ENCODE results near the gene TENM4.

TENM4 gene

GRCh38 chr11:79113054-79113690 lies 327.7 kb downstream of the TENM4 start:
- Histone ChIP-seq H3K9me3 (ENCODE audit: control insufficient read depth, insufficient read depth, low read length) (no peaks in the 10 kb centered on the region), H3K27me3 (ENCODE audit: control insufficient read depth, low read length) (no peaks in the 10 kb centered on the region), H3F3A (ENCODE audit: control insufficient read depth, insufficient read depth) (no peaks in the 10 kb centered on the region), H3K9me2 (replicated peaks; ENCODE audit: control insufficient read depth, low read length) (no peaks in the 10 kb centered on the region), H3K79me2 (ENCODE audit: control insufficient read depth, low read length) (no peaks in the 10 kb centered on the region), H3K27ac (ENCODE audit: low read depth, low read length) (no peak overlapping the region), H3K4me2 (ENCODE audit: low read length) (no peak overlapping the region), H3K4me1 (ENCODE audit: control insufficient read depth, low read length) (no peaks in the 10 kb centered on the region), H4K20me1 (ENCODE audit: control insufficient read depth, insufficient read depth, low read depth, low read length) (no peaks in the 10 kb centered on the region), H3K4me3 (ENCODE audit: low read length) (no peak overlapping the region), H3K36me3 (ENCODE audit: control insufficient read depth, low read length) (no peaks in the 10 kb centered on the region)
- TF ChIP-seq EZH2phosphoT487 (IDR thresholded peaks at IDR 0.05; ENCODE audit: borderline replicate concordance, low read length) (no peak), CTCF (IDR thresholded peaks at IDR 0.05; ENCODE audit: low read depth, low read length, poor library complexity, severe bottlenecking) (no peak)

DNA sequence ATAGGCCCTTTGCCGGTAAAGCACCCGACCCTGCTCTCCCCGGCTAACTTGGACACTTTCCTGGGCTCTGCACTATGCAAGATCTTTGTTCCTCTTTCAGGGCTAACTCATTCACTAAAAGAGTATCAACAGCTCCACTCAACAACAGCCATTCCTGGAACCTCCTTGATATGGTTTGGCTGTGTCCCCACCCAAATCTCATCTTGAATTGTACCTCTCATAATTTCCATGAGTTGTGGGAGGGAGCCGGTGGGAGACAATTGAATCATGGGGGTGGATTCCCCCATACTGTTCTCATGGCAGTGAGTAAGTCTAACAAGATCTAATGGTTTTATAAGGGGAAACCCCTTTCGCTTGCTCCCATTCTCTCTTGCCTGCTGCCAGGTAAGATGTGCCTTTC lies 330.0 kb downstream of the TENM4 start:
- no peak overlapping the region for H3K4me3 ChIP-seq (ENCODE audit: low read length)
- H3K4me1 ChIP-seq (ENCODE audit: control insufficient read depth, low read length), result no peaks in the 10 kb centered on the region
- H3K27me3 ChIP-seq (ENCODE audit: control insufficient read depth, low read length), result no peaks in the 10 kb centered on the region
- no peaks in the 10 kb centered on the region for H4K20me1 ChIP-seq (ENCODE audit: control insufficient read depth, insufficient read depth, low read depth, low read length)
- H3K27ac ChIP-seq (ENCODE audit: low read depth, low read length), result no peak overlapping the region
- H3K36me3 ChIP-seq (ENCODE audit: control insufficient read depth, low read length), result no peaks in the 10 kb centered on the region
- no peak for TF ChIP-seq EZH2phosphoT487 (IDR thresholded peaks at IDR 0.05; ENCODE audit: borderline replicate concordance, low read length)
- TF ChIP-seq CTCF (IDR thresholded peaks at IDR 0.05; ENCODE audit: low read depth, low read length, poor library complexity, severe bottlenecking), result no peak
- no peaks in the 10 kb centered on the region for H3F3A ChIP-seq (ENCODE audit: control insufficient read depth, insufficient read depth)
- H3K4me2 ChIP-seq (ENCODE audit: low read length), result no peak overlapping the region
- H3K9me2 ChIP-seq (replicated peaks; ENCODE audit: control insufficient read depth, low read length), result no peaks in the 10 kb centered on the region
- no peaks in the 10 kb centered on the region for H3K9me3 ChIP-seq (ENCODE audit: control insufficient read depth, insufficient read depth, low read length)
- no peaks in the 10 kb centered on the region for H3K79me2 ChIP-seq (ENCODE audit: control insufficient read depth, low read length)

- H3K9me2 ChIP-seq (replicated peaks; ENCODE audit: control insufficient read depth, low read length), result no peaks in the 10 kb centered on the region
- no peaks in the 10 kb centered on the region for H3K27me3 ChIP-seq (ENCODE audit: control insufficient read depth, low read length)
- no peaks in the 10 kb centered on the region for H3K4me1 ChIP-seq (ENCODE audit: control insufficient read depth, low read length)
- H3K4me3 ChIP-seq (ENCODE audit: low read length), result no peak overlapping the region
- no peak for TF ChIP-seq EZH2phosphoT487 (IDR thresholded peaks at IDR 0.05; ENCODE audit: borderline replicate concordance, low read length)
- TF ChIP-seq CTCF (IDR thresholded peaks at IDR 0.05; ENCODE audit: low read depth, low read length, poor library complexity, severe bottlenecking), result no peak
- no peak overlapping the region for H3K27ac ChIP-seq (ENCODE audit: low read depth, low read length)
- H4K20me1 ChIP-seq (ENCODE audit: control insufficient read depth, insufficient read depth, low read depth, low read length), result no peaks in the 10 kb centered on the region
- H3K36me3 ChIP-seq (ENCODE audit: control insufficient read depth, low read length), result no peaks in the 10 kb centered on the region
- no peak overlapping the region for H3K4me2 ChIP-seq (ENCODE audit: low read length)
- no peaks in the 10 kb centered on the region for H3F3A ChIP-seq (ENCODE audit: control insufficient read depth, insufficient read depth)
- no peaks in the 10 kb centered on the region for H3K9me3 ChIP-seq (ENCODE audit: control insufficient read depth, insufficient read depth, low read length)
- no peaks in the 10 kb centered on the region for H3K79me2 ChIP-seq (ENCODE audit: control insufficient read depth, low read length)
Observed at GRCh38 chr11:79110321-79110720, 330.5 kb downstream of the TENM4 start.

All from DOHH2 (cell line).